HG02798 (cell line): ENCODE results near the gene PSMG3.

ENCODE experiments used
- ATAC-seq: cut with Tn5 transposase; IDR thresholded peaks from one replicate; pipeline ENCODE4 v1.9.1; 2021; ENCODE audit warnings: mild to moderate bottlenecking; ENCODE audit not compliant: unreplicated experiment, poor library complexity

Gene PSMG3

GRCh38 chr7:1597066-1597760 is 27.4 kb upstream of the PSMG3 start:
- no peak for ATAC-seq

- ATAC-seq: no peak
Observed at GRCh38 chr7:1596181-1597043, 26.6 kb upstream of the PSMG3 start.

- no peak for ATAC-seq
Observed at GRCh38 chr7:1595636-1596035, 25.8 kb upstream of the PSMG3 start.

GRCh38 chr7:1595027-1595426 is 25.2 kb upstream of the PSMG3 start:
- ATAC-seq: no peak

GRCh38 chr7:1593904-1594421 is 24.1 kb upstream of the PSMG3 start:
- no peak for ATAC-seq

- ATAC-seq: no peak
Observed at GRCh38 chr7:1593091-1593866, 23.4 kb upstream of the PSMG3 start.

- ATAC-seq: no peak
Observed at GRCh38 chr7:1592299-1592871, 22.6 kb upstream of the PSMG3 start.

- no peak for ATAC-seq
Observed at GRCh38 chr7:1591876-1592275, 22.0 kb upstream of the PSMG3 start.

GRCh38 chr7:1591396-1591795 is 21.6 kb upstream of the PSMG3 start:
- no peak for ATAC-seq

- no peak for ATAC-seq
Observed at GRCh38 chr7:1590887-1591286, 21.1 kb upstream of the PSMG3 start.

- ATAC-seq: no peak
Observed at GRCh38 chr7:1590476-1590875, 20.6 kb upstream of the PSMG3 start.

GRCh38 chr7:1588978-1589377 is 19.1 kb upstream of the PSMG3 start:
- ATAC-seq: no peak

- no peak for ATAC-seq
Observed at GRCh38 chr7:1587738-1588137, 17.9 kb upstream of the PSMG3 start.

- ATAC-seq: no peak
Observed at GRCh38 chr7:1586827-1587705, 17.2 kb upstream of the PSMG3 start.

GRCh38 chr7:1586126-1586826 is 16.4 kb upstream of the PSMG3 start:
- ATAC-seq: no peak

- no peak for ATAC-seq
Observed at GRCh38 chr7:1585142-1585981, 15.5 kb upstream of the PSMG3 start.

- no peak for ATAC-seq
Observed at GRCh38 chr7:1584700-1585099, 14.9 kb upstream of the PSMG3 start.
